Erythroblast (primary cell): ENCODE data around the gene NELL1.

Experiments used
- GATA1 ChIP-seq: IDR thresholded peaks from 2 replicates; pipeline ENCODE4 v1.6.1; 2011; ENCODE audit warnings: low read depth, mild to moderate bottlenecking, control low read depth, low read length, moderate library complexity
- POLR2A ChIP-seq: IDR thresholded peaks from 2 replicates; pipeline ENCODE4 v1.6.1; 2011; ENCODE audit warnings: mild to moderate bottlenecking, low read length

DNA sequence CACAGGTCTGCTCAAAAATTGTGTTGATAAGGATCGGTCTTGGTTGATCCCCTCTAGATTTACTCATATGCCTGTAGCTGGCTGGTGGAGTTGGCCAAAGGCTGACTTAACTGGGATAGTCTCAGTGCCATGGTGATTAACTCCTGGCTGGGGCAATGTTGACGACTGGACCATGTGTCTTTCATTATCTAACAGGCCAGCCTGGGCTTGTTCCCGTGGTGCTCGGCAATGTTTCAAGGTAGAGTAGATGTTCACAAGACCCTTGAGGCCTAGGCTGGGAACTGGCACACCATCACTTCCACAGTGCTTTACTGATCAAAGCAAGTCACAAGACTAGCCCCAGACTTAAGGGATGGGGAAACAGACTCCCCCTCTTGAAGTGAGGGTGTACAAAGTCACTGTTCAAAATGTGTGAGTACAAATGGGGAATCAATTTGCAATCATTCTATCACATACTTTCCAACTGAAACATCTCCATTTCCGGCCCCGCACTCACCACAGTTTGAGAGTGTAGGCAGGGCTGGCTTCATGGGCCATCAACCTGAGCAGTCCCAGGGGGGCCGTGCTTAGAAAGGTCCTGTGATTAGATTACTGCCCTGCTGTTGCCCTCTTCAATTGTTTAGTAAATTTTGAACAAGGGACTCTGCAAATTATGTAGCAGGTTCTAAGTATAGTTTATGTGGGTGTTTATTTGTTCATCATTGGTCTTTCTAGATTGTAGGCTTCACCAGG, 240.8 kb downstream of the NELL1 start:
- TF ChIP-seq POLR2A (no peak), GATA1 (no peak)
